GM18499 (cell line): ENCODE measurements around the gene TMTC2.
"Not testable (repeated sequence)": the region's sequence is repeated elsewhere in the genome, so short reads cannot be mapped to it uniquely, and the experiment has no call there.

Experiments
- ATAC-seq: cut with Tn5 transposase; IDR thresholded peaks from one replicate; pipeline ENCODE4 v1.9.1; 2021; ENCODE audit warnings: moderate number of reproducible peaks; ENCODE audit not compliant: insufficient read depth, unreplicated experiment

TMTC2 gene

DNA sequence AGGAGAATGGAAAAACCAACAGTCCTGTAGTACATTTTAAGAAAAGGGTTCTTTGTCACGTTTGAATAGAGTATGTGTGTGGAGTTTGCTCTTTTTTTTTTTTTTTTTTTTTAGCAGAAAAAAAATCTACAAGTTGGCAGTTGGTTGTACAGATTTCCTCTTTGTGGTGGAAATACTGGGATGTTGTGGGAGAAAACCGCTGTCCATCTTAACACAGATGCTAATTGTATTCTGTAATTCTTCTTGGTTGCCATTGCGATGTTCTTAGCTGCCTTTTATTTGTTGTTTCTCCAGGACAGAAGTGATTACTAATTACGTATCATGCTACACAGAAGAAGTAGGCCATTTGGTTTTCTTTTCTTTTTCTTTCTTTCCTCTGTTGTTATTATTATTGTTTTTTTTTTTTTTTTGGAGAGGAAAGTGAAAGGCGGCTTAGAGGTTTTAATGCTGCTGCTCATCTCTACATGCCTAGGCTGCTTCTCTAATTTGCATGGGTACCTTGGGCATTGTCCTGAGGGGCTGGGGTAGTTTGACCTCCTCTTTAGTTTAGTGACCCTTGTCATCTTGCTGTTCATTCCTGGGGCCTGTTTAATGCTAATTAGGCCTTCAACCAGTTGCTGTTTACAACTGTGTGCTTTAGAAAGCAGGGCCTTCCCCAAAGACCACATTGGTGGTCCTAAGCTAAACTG lies 94.7 kb downstream of the TMTC2 start:
- ATAC-seq = no peak

DNA sequence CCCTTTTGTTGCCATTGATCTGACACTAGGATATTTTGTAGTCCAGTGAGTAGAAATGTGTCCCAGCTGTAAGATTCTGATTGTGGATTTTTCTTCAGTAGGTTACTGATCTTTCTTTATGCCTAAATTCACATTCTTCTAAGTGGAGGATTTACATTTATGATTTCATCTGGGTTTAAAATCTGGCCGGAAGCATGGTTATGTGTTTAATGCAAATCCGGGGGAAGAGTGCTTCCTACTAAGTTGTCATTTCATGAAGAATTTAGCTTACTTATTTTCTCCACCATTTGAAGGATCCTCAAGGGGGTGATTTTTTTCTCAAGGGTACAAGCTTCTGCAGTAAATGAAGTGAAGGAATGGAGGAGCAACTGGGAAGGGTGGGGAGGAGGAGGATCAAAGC lies 96.7 kb downstream of the TMTC2 start:
- no peak for ATAC-seq

DNA sequence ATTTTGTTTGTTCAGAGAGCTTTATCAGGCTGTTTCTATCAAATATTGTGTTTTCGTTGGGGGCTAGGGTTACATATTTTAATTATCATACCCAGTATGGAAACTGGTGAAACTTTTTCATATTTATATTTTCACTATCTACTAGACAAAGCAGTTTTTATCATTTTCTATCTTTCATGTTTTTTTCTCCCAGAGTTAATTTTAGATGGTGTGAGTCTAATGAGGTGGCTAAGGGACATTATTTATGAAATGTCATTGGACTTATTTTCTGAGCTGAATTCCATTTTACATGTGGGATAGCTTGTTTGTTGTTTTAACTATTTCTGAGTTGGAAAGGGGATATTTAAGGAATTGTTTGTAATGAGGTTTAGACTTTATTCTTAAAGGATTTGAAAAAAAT lies 100.3 kb downstream of the TMTC2 start:
- ATAC-seq = no peak

DNA sequence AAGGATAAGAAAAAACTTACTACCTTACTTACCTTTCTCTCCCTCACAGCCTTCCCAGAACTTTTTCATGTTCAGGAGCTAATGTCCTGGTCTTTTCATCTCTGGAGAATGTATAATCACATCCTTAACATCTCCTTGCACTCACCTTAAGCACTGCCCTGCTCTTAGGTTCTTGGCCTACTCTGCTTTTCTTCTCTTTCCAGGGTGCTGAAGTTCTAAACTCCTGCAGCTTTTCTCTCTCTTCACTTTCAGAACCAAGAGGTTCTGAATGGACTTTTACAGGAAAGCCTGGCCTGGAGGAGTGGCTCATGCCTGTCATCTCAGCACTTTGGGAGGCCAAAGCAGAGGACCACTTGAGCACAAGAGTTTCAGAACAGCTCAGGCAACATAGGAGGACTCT lies 101.9 kb downstream of the TMTC2 start:
- no peak for ATAC-seq

DNA sequence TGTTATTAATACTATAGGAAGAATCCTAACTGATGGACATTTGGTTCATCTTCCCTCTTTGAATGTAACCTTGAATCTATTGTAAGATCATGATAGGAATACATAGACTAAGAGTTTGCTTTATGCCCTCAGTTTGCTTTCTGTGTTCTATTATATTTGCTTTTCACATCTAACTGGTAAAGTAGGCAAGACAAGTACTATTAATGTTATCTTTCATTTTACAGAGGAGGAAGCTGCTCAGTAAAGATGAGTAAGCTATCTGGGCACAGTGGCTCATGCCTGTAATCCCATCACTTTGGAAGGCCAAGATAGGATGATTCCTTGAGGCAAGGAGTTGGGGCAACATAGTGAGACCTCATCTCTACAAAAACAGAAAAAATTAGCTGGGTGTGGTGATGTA lies 103.0 kb downstream of the TMTC2 start:
- ATAC-seq = no peak

DNA sequence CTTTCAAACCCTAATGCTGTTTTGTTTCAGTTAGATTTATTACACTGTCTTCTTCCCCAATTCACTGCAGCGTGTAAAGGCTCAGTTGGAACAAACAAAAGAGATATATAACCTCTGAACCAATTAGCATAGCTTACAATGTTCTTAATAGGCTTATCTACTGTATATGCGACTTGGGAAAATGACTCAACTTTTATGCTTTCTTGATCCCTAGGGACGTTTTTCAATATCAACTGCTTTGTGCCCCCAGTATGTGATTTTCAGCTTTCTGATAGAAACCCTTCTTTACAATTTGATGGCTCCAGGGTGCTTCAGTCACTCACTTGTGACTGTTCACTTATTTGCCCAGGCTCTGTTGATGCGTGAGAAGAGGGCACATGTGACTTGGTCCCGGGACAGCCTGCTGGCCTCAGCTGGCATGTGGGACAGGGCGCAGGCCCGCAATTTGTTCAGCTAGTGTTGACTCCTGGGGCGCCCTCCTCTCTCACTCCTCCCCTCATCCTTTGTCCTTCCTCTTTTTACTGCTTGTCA lies 107.1 kb downstream of the TMTC2 start:
- ATAC-seq = no peak

DNA sequence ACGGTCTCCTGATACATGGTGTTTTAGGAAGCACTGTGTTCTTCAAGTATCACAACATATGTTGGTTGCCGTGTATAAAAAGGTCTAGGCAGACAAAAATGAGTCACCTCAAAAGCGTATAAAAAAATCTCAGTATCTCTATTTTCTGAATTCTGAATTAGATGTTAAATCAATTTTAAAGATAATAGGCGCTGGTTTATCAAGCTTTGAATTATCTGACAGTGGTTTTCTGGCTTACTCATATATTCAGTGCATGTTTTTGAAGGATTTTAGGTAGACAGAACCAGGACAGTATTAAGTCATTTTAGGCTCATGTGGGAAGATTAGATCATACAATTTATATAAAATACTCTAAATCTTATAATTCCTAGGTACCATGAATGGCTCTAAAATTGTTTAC lies 110.8 kb downstream of the TMTC2 start:
- ATAC-seq = no peak

DNA sequence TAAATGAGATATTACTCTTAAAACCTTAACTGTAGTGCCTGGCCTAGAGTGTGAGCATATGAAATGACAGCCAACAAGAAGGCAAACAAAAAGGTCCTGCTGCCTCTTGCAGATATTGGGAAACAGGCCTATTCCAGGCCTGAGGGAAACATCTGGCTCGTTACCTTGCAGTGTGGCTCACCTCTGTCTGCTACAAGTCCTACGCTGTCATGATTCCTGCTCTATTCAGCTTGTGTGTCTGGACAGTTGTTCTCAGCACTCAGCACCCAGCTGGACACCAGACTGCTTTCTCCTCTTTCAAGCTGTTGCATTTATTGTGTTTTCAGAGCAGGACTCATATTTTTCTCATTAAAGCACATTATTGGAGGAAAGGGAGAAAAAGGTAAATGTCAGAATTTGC lies 113.5 kb downstream of the TMTC2 start:
- no peak for ATAC-seq

DNA sequence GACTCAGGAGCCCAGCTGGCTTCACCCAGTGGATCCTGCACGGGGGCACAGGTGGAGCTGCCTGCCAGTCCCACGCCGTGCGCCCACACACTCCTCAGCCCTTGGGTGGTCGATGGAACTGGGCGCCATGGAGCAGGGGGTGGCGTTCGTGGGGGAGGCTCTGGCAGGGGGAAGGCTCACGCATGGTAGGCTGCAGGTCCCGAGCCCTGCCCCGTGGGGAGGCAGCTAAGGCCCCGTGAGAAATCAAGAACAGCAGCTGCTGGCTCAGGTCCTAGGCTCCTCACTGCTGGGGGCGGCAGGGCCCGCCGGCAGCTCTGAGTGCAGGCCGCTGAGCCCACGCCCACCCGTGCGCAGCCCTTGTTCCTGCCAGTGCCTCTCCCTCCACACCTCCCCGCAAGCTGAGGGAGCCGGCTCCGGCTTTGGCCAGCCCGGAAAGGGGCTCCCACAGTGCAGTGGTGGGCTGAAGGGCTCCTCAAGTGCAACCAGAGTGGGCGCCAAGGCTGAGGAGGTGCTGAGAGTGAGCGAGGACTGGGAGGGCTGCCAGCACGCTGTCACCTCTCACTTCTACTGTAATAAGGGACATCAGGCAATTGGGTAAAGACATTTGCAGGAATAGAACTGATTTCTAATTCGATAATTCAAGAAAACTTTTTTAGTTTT lies 115.4 kb downstream of the TMTC2 start:
- ATAC-seq = no peak

DNA sequence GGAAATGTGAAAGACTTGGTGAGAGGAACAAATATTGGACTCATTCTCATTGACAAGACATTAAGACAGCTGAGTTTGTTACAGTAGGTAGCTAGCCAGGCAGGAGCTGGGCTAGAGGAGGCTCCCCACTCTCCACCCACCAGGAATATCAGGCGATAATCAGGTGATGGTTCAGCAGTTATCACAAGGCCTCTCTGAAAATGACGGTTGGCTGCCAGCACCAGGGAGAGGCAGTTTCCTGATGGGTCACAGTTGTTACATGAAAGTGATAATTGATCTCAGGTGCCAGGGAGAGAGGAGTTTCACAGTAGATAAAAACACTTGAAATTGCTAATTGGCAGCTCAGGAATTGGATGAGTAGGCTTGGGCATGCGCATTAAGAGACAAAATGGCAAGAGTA lies 116.5 kb downstream of the TMTC2 start:
- ATAC-seq = no peak

DNA sequence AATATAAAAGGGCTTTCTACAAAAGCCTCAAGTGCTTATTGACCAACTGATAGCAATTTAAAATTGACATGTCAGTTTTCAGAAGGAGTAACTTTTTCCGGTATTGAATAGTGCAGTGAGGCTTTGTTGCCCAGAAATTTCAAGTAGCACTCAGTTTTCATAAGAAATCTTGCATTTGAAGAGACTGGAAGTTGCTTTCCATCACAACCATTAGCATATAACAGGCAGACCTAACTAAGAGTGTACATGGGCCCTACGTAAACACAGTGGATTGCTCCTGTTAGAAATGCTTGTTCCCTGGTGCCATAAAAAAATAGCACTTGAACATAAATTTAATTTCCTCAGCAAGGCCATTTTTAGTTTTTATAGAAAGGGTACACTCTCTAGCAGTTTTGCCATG lies 117.9 kb downstream of the TMTC2 start:
- ATAC-seq = no peak

DNA sequence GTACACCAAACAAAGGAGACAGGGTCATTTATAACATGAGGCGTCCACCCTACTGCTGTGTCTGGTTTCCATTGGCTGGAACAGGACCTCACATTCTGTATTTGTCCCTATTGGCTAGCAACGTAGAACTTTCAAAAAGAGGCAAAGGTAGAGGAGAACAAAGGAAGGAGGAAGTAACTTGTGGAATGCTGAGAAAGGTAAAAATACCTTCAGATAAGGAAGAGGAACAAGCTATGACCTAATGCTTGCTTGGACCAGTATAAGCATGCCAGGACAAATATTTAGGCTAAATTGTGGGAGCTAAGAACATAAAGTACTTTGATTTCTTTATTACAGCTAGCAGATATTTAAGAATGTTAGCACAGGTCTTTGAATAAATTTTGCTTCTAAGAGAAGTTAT lies 118.3 kb downstream of the TMTC2 start:
- not testable (repeated sequence) for ATAC-seq

DNA sequence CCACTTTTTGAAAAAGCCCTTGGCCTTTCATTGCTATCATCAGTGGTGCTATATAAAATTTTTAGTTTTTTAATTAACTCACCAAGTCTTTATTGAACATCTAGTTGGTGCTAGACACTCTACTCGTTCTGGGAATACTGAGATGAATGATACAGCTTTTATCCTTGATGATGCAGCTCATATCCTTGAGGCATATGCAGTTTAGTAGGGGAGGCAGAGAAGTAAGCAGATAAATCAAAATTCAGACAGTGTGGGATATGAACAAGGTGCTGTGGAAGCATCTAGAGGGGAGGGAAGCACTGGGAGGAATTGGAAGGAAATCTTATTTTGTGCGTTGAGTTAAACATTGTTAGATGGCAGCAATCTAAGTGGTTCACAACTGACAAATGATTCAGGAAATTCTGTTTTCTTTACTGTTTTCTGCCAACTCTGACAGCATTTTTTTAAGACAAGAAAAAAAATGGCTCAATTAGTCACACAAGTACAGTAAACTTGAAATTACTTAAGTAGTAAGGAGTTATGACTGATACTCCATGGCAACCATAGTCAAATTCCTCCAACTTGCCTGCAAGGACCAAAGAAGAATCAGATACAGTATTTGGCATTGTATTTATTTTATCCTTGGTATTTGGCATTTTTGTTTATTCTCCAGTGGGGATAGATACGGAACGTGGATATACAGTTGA lies 119.2 kb downstream of the TMTC2 start:
- no peak for ATAC-seq

DNA sequence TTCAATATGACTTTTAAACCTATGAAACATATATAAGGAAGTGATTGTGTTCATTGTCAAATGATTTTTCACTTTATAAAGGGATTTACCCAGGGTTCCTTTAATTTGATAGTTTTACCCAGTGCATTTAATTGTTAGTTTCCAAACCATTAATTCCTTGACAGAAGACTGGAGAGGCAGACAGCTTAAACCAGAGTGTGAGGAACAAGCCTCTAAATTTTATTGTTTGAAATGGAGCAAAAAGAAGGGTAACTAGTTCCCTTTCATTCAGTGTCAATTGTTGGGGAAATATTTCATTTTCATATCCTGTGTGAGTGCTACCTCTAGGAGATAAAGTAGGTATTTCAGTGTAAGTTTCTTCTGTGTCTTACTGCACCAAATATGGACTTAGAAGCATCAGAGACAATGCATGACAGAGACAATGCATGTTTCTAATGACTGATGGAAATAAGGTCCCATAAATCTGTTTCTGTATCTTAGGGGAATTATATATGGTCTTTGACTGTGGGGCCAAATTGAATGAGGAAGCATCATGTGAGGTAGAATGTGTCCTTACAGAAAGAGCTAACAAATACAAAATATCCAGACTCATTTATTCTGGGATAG lies 120.5 kb downstream of the TMTC2 start:
- ATAC-seq = no peak

DNA sequence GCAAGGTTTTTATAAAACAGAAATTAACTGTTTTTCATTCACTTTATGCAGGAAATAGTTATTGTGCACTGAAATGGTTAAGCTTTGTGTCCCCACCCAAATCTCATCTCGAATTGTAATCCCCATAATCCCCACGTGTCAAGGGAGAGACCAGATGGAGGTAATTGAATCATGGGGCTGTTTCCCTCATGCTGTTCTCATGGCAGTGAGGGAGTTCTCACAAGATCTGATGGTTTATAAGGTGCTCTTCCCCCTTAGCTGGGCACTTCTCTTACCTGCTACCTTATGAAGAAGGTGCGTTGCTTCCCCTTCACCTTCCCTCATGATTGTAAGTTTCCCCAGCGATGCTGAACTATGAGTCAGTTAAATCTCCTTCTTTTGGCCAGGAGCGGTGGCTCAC lies 123.9 kb downstream of the TMTC2 start:
- ATAC-seq = no peak

DNA sequence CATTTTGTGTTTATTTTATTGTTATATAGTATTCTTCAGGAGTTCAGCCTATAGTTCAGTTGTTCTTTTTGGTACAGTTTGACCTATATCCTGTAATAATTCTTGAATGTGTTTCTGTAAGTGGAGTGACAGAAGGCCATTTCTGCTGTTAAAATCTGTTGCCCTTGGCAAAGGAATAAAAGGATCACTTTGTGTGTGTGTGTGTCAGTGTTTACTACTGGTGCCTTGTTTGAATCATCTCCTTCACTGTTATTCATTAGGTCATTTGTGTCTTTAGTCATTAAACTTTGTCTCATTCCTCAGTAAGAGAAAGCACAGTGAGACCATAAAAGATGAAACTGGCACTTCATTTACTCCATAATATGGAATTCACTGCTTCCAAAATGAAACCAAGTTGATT lies 130.7 kb downstream of the TMTC2 start:
- no peak for ATAC-seq

DNA sequence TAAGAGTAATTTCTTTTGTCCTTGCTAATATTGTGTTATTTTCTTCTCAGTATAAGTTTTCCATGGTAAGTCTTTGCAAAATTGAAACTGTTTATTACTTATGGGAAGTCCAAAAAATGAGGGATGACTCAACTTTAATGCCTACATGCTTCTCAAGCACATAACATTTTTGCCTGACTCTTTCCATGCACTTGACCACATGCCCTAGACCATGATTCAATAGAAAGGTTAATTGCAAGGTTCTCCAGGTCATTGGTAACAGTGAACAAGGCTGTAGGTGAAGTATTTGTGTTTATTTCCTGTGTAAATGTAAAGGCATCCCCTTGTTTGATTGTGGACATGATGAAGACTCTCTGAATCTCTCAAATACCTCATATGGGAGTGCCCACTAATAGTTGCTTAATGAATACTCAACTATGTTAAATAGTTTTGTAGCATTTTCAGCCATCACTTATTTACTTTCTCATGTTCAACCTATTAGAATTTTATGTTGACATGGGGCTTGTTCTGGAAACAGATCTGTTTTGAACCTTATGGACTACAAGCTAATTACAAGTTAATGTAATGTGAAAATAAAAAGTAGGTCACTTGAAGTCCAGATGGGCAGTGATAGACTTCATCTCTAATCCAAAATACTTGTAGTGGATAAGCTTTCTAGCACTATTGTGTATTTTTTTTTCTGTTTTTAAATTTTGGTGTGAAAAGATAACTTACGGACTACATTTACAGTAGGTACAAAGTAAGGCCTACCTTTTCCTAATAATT lies 131.7 kb downstream of the TMTC2 start:
- no peak for ATAC-seq

DNA sequence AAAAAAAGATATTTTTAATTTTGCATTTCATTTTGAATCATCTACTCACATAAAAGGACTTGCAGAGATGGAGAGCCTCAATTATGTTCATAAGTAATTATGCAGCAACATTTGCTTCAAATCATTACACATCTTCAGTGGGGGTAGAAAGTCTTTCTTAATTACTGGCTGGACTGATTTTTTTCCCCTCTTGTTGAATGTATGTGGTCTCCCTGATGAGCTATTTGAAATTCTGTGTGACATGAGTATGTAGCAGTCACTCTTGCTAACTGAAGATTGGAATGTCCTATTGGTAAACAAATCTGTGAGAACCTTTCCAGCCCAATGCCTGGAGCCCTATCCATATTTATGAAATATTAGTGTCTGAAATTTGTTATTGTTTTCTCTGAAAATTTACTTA lies 139.8 kb downstream of the TMTC2 start:
- ATAC-seq = no peak

DNA sequence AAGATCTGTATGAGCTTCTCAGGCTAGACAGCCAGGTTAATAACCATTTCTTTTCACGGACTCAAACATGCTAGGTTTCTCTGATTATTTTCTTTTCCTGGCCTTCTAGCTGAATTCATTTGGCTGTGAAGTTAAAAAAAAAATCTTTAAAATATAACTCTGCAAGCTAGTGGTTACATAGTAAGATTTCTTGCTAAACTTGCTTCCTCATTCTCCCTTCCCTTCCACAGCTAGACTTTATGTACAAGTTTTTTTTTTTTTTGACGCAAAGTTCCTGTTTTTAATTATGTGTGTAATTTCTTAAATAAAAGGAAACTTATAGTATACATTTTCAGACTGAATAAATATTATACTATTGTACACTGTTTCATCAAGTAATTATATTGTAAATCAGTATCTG lies 145.4 kb downstream of the TMTC2 start:
- no peak for ATAC-seq

DNA sequence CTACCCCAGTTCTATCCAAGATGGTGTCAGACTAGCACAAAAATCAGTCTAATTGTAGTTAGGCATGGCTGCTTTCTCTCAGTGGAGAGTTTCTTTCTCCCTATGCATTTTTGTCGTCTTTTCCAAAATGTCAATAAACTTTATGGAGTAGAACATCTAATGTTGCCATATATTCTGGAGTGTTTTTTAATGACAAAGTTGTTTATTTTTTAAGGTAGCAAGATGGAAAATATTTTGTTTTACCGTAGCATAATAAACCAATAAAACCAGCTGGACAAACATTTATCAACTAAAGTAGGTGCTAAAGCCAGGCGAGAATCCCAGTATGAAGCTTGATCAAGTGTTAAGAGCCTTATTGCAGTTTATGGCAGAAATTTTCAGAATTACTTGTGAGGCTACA lies 146.3 kb downstream of the TMTC2 start:
- ATAC-seq = no peak
